Subcutaneous abdominal adipose tissue (tissue), 5 donors: ENCODE data around the gene HOMER2.

ENCODE experiments used
- H3K27ac ChIP-seq: one replicate; pipeline ENCODE4 v1.7.0; 2013; ENCODE audit warnings: low read depth, mild to moderate bottlenecking, inconsistent platforms, low read length, moderate library complexity
- H3K27me3 ChIP-seq, 5 donors: one replicate each; pipeline ENCODE4 v1.7.0; 2013; ENCODE audit warnings: low read length in 5 of 5, inconsistent platforms in 1 of 5; ENCODE audit not compliant: control insufficient read depth in 5 of 5, insufficient read depth in 4 of 5
- H3K36me3 ChIP-seq, 5 donors: one replicate each; pipeline ENCODE4 v1.7.0; 2013; ENCODE audit warnings: low read length in 5 of 5; ENCODE audit not compliant: control insufficient read depth in 5 of 5, insufficient read depth in 5 of 5
- H3K4me1 ChIP-seq, 5 donors: one replicate each; pipeline ENCODE4 v1.7.0; 2013; ENCODE audit warnings: low read length in 5 of 5, mild to moderate bottlenecking in 3 of 5, moderate library complexity in 1 of 5; ENCODE audit not compliant: control insufficient read depth in 5 of 5, insufficient read depth in 5 of 5
- H3K4me3 ChIP-seq, 5 donors: one replicate each; pipeline ENCODE4 v1.7.0; 2013; ENCODE audit warnings: low read length in 5 of 5, low read depth in 1 of 5
- H3K9ac ChIP-seq, 5 donors: one replicate each; pipeline ENCODE4 v1.7.0; 2013; ENCODE audit warnings: low read length in 5 of 5, mild to moderate bottlenecking in 4 of 5, moderate library complexity in 3 of 5
- H3K9me3 ChIP-seq, 5 donors: one replicate each; pipeline ENCODE4 v1.7.0; 2013; ENCODE audit warnings: low read length in 5 of 5; ENCODE audit not compliant: control insufficient read depth in 5 of 5
- donor health status: healthy.
- donor health status: healthy.
- donor health status: healthy.
- donor health status: healthy.
- donor health status: healthy.

The HOMER2 gene

DNA sequence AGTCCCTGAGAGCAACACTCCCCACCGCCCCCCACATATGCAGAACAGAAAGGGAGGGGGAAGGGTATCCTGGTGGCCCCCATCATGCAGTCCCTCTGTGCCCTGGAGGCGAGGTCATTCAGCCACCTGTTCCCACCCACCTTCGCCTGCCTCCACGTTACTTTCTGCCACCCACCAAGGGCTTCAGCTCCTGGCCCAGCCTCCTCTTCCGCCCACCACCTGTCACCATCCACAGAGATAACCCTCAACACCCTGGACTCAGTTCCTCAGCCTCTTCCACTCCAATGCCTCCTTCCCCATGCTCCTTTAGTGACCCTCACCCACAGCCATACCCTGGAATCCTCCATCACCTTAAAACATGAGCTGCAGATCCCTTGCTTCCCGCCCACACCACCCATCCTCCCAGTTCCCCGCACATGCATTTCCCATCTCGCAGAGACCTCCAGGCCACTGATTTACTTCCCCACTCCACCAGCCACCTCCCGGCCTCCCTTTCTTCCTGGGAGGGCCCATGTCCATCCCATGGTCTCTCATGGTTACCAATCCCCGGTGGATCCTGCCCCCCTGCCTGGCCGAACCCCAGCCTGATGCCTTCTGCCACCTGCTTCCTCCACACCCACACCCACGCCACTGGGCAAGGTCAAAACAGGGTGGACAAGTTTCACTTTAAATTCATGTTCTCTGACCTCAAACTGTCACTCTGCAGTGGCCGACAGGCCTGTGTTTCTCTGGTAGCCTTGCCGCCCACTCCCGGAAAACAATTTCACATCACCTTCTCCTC, 18.2 kb downstream of the HOMER2 start:
- no peak overlapping the region for H3K4me3 ChIP-seq
- no peaks in the 10 kb centered on the region for H3K36me3 ChIP-seq
- no peaks in the 10 kb centered on the region for H3K9me3 ChIP-seq
- H3K27ac ChIP-seq: no peak overlapping the region
- H3K9ac ChIP-seq: no peak overlapping the region
- no peaks in the 10 kb centered on the region for H3K4me1 ChIP-seq
- H3K27me3 ChIP-seq: no peaks in the 10 kb centered on the region

DNA sequence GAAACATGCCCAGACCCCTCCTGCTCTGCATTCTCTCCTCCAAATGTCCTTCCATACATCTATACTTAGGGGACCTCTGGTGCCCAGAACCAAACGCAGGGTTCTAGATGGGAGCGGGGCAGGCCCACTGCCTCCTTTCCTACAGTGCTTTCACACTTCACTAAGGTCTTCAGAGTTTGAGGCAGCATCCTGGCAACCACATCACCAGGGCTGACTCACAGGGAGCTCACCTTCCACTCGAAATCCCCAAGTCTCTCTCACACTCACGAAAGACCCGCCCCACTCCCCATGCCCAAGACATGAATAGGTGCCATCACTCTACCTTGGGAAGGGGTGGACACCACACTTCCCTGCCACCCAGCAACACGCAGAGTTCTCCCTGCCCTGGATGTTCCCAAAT, 18.9 kb downstream of the HOMER2 start:
- no peaks in the 10 kb centered on the region for H3K27me3 ChIP-seq
- no peak overlapping the region for H3K4me3 ChIP-seq
- H3K36me3 ChIP-seq: no peaks in the 10 kb centered on the region
- no peak overlapping the region for H3K9ac ChIP-seq
- no peaks in the 10 kb centered on the region for H3K9me3 ChIP-seq
- H3K4me1 ChIP-seq: no peaks in the 10 kb centered on the region
- H3K27ac ChIP-seq: no peak overlapping the region

- no peaks in the 10 kb centered on the region for H3K36me3 ChIP-seq
- H3K9me3 ChIP-seq: no peaks in the 10 kb centered on the region
- no peaks in the 10 kb centered on the region for H3K27me3 ChIP-seq
- no peak overlapping the region for H3K4me3 ChIP-seq
- H3K4me1 ChIP-seq: no peaks in the 10 kb centered on the region
- no peak overlapping the region for H3K27ac ChIP-seq
- H3K9ac ChIP-seq: no peak overlapping the region
Measured at GRCh38 chr15:82931221-82931620, 21.3 kb downstream of the HOMER2 start.

- Histone ChIP-seq H3K4me1 (no peaks in the 10 kb centered on the region), H3K9me3 (no peaks in the 10 kb centered on the region), H3K9ac (no peak overlapping the region), H3K36me3 (no peaks in the 10 kb centered on the region), H3K4me3 (no peak overlapping the region), H3K27me3 (no peaks in the 10 kb centered on the region), H3K27ac (no peak overlapping the region)
Measured at GRCh38 chr15:82930461-82930860, 22.1 kb downstream of the HOMER2 start.

- Histone ChIP-seq H3K9me3 (no peaks in the 10 kb centered on the region), H3K4me3 (no peak overlapping the region), H3K27me3 (no peaks in the 10 kb centered on the region), H3K9ac (no peak overlapping the region), H3K36me3 (no peaks in the 10 kb centered on the region), H3K4me1 (no peaks in the 10 kb centered on the region), H3K27ac (no peak overlapping the region)
Measured at GRCh38 chr15:82928711-82929110, 23.8 kb downstream of the HOMER2 start.

GRCh38 chr15:82923744-82924143, 28.8 kb downstream of the HOMER2 start:
- no peaks in the 10 kb centered on the region for H3K36me3 ChIP-seq
- no peak overlapping the region for H3K4me3 ChIP-seq
- no peaks in the 10 kb centered on the region for H3K4me1 ChIP-seq
- H3K27me3 ChIP-seq: no peaks in the 10 kb centered on the region
- no peak overlapping the region for H3K9ac ChIP-seq
- no peak overlapping the region for H3K27ac ChIP-seq
- H3K9me3 ChIP-seq: no peaks in the 10 kb centered on the region

DNA sequence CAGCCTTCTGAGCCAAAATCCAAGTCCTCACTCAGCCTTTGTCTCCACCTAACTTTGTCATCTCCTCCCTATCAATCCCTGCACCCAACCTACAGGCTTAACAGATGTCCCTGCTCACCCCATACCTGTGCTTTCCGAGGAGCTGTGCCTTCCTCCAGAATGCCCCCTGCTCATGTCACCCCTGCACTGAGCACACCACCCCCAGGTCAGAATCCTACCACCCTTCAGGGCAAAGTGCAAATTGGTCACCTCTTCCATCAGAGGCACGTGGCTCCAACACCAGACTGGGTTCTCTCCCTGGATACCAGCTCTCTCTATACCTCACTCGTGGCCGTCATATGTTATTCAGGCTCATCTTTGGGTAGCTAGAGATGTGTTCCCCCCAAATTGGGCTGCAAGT, 29.8 kb downstream of the HOMER2 start:
- no peak overlapping the region for H3K27ac ChIP-seq
- no peak overlapping the region for H3K4me3 ChIP-seq
- H3K9ac ChIP-seq: no peak overlapping the region
- H3K27me3 ChIP-seq: no peaks in the 10 kb centered on the region
- H3K9me3 ChIP-seq: no peaks in the 10 kb centered on the region
- no peaks in the 10 kb centered on the region for H3K36me3 ChIP-seq
- no peaks in the 10 kb centered on the region for H3K4me1 ChIP-seq

GRCh38 chr15:82921939-82922338, 30.6 kb downstream of the HOMER2 start:
- H3K9ac ChIP-seq: no peak overlapping the region
- H3K27me3 ChIP-seq: no peaks in the 10 kb centered on the region
- no peak overlapping the region for H3K27ac ChIP-seq
- H3K9me3 ChIP-seq: no peaks in the 10 kb centered on the region
- H3K36me3 ChIP-seq: no peaks in the 10 kb centered on the region
- H3K4me3 ChIP-seq: no peak overlapping the region
- no peaks in the 10 kb centered on the region for H3K4me1 ChIP-seq

DNA sequence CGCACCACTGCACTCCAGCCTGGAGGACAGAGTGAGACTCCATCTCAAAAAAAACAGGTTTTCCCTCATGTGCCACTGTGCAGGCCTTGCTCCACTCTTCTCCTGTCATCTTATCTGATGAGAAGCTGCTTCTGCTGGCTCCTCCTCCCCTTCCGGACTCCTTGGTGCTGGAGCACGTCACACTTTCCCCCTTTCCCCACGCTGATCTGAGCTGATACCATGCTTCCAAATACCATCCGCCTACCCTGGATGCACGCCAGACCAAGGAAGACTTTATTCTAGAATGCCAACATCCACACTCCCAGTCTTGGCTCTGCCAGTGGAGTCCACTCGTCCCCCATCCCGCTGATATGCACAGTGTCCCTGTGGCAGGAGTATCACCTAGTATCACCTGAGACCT, 31.3 kb downstream of the HOMER2 start:
- H3K27ac ChIP-seq: no peak overlapping the region
- no peaks in the 10 kb centered on the region for H3K4me1 ChIP-seq
- no peaks in the 10 kb centered on the region for H3K27me3 ChIP-seq
- no peak overlapping the region for H3K4me3 ChIP-seq
- no peaks in the 10 kb centered on the region for H3K36me3 ChIP-seq
- H3K9me3 ChIP-seq: no peaks in the 10 kb centered on the region
- H3K9ac ChIP-seq: no peak overlapping the region

DNA sequence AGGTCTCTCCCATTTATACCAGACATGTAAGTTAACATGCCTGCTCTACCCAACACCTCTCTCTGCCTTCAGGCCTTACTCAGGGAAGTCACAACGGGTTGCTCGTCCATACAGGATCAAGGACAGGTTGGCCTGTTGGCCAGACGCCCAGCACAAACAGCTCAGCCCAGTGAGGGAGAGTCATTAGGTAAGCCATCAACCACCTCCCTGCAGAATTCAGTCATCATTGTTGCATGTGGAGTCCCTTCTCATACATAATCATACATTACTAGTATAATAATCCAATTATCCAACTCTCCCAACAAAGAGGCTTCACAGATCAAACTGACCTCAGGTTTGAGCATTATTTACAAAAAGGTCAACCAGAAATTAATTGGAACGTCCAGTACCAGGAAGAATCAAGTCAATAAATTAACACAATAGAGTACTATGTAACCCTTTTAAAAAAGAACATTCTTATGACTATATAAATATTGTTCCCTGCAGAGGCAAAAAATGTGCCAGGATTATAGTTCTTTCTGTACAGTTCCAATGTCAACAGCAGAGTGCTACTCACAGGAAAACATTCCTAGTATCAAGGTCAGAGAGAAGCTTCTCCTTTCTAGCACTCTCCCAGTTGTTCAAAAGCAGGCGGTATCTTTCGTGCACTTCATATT, 33.2 kb downstream of the HOMER2 start:
- Histone ChIP-seq H3K36me3 (no peaks in the 10 kb centered on the region), H3K27ac (no peak overlapping the region), H3K9me3 (no peaks in the 10 kb centered on the region), H3K9ac (no peak overlapping the region), H3K4me1 (no peaks in the 10 kb centered on the region), H3K27me3 (no peaks in the 10 kb centered on the region), H3K4me3 (no peak overlapping the region)
